Endothelial cell of umbilical vein (primary cell): ENCODE results near the gene PLA2R1. TPM values are rescaled to one million over a fixed set of nuclear protein-coding genes. Genes with fewer than 3 reads are reported as not detected.
A peak's percentile ranks its signal among the peaks of the same experiment; 100 is the strongest.

ENCODE experiments used
- BruUV-seq: library from RNA; stranded (reverse); fragments of 400-500 nt; replicated peaks from 2 replicates; lab custom pipeline; 2021; lab: Mats Ljungman, UMichigan
- CTCF ChIA-PET: fragments of 300-600, 350-600 bp; sonication (Branson Sonifier 250); formaldehyde crosslinking; loops from one replicate; lab custom pipeline; 2021; ENCODE audit warnings: antibody characterized with exemption, inconsistent platforms; lab: Charles Lee
- POLR2A ChIA-PET: fragments of 300-600, 350-600 bp; sonication (Branson Sonifier 250); formaldehyde crosslinking; loops from one replicate; lab custom pipeline; 2021; ENCODE audit warnings: antibody characterized with exemption, inconsistent platforms; lab: Charles Lee
- DNase-seq: peaks from one replicate; pipeline ENCODE4 v3.0.0-alpha.2; 2011; ENCODE audit warnings: low read depth, low spot score
- FAIRE-seq: peaks from 2 replicates; lab custom pipeline; 2011; peaks lifted over from hg19 to GRCh38; lab: Jason Lieb, UNC
- H2AFZ ChIP-seq: 2 replicates; pipeline ENCODE4 v1.6.0; 2012; ENCODE audit warnings: low read depth, low read length, control low read depth, inconsistent platforms
- H3K27ac ChIP-seq: 2 replicates; pipeline ENCODE4 v1.5.1; 2011; ENCODE audit warnings: low read depth, mild to moderate bottlenecking, control low read depth, low read length, moderate library complexity; ENCODE audit not compliant: insufficient read depth
- H3K27me3 ChIP-seq, 2 experiments: 2 replicates each; pipeline versions ENCODE4 v1.6.0 to v1.6.1; 2011; ENCODE audit warnings: low read length in 2 of 2, mixed read lengths in 1 of 2; ENCODE audit not compliant: control insufficient read depth in 2 of 2, insufficient read depth in 2 of 2
- H3K36me3 ChIP-seq, 2 experiments: 2 replicates in 1 of 2; 3 replicates in 1 of 2; pipeline ENCODE4 v1.5.1; 2011; ENCODE audit warnings: low read length in 2 of 2, mild to moderate bottlenecking in 1 of 2, moderate library complexity in 1 of 2; ENCODE audit not compliant: control insufficient read depth in 2 of 2, insufficient read depth in 2 of 2; ENCODE audit errors: extremely low read depth in 1 of 2
- H3K4me1 ChIP-seq: 3 replicates; pipeline ENCODE4 v1.5.1; 2011; ENCODE audit warnings: mild to moderate bottlenecking, low read length; ENCODE audit not compliant: control insufficient read depth, insufficient read depth; ENCODE audit errors: extremely low read depth
- H3K4me2 ChIP-seq: 2 replicates; pipeline ENCODE4 v1.6.1; 2011; ENCODE audit warnings: low read length, control low read depth, mixed read lengths; ENCODE audit not compliant: insufficient read depth
- H3K4me3 ChIP-seq, 3 experiments: fragments of 200-600 bp in 1 of 3; sonication (generic), shearing (Covaris generic) in 1 of 3; replicated peaks in 1 of 3; 2 replicates each; pipeline ENCODE4 v1.5.1; 2011 to 2016; ENCODE audit warnings: control low read depth in 3 of 3, low read length in 3 of 3, mild to moderate bottlenecking in 2 of 3, inconsistent platforms in 1 of 3, low read depth in 1 of 3, moderate library complexity in 1 of 3; ENCODE audit not compliant: insufficient read depth in 1 of 3
- H3K79me2 ChIP-seq: 2 replicates; pipeline ENCODE4 v1.6.0; 2012; ENCODE audit warnings: low read length, inconsistent platforms; ENCODE audit not compliant: control insufficient read depth, insufficient read depth
- H3K9ac ChIP-seq: replicated peaks from 2 replicates; pipeline ENCODE3; 2011; ENCODE audit warnings: low read length, control low read depth; ENCODE audit not compliant: insufficient read depth; ENCODE audit errors: extremely low read depth
- H3K9me1 ChIP-seq: replicated peaks from 3 replicates; pipeline ENCODE4 v1.6.0; 2011; ENCODE audit warnings: mild to moderate bottlenecking, low read length; ENCODE audit not compliant: control insufficient read depth, insufficient read depth; ENCODE audit errors: extremely low read depth
- H3K9me3 ChIP-seq: replicated peaks from 2 replicates; pipeline ENCODE4 v1.5.1; 2012; ENCODE audit warnings: low read length, inconsistent platforms; ENCODE audit not compliant: control insufficient read depth, insufficient read depth
- H4K20me1 ChIP-seq: replicated peaks from 2 replicates; pipeline ENCODE3; 2011; ENCODE audit warnings: mild to moderate bottlenecking, low read length; ENCODE audit not compliant: control insufficient read depth, insufficient read depth; ENCODE audit errors: extremely low read depth
- EZH2 ChIP-seq: IDR thresholded peaks from 2 replicates; pipeline ENCODE4 v1.6.1; 2012; ENCODE audit warnings: borderline replicate concordance, low read depth, mild to moderate bottlenecking, moderate library complexity, low read length, inconsistent platforms; ENCODE audit not compliant: severe bottlenecking
- GATA2 ChIP-seq: IDR thresholded peaks from 2 replicates; pipeline ENCODE4 v1.7.0; 2011; ENCODE audit warnings: low read depth, mild to moderate bottlenecking, moderate library complexity, mixed read lengths, low read length; ENCODE audit not compliant: insufficient read length, insufficient read depth
- POLR2A ChIP-seq: IDR thresholded peaks from 2 replicates; pipeline ENCODE4 v1.6.1; 2012; ENCODE audit warnings: low read depth, mild to moderate bottlenecking, control low read depth, low read length
- dilution Hi-C: fragments of 300-500 bp; cut with MboI; formaldehyde crosslinking; loops from one replicate; pipeline ENCODE4 v1.15.0; 2019; ENCODE audit warnings: low sequenced_read_pairs; ENCODE audit not compliant: extremely low pct_ligation_motif_present
- intact Hi-C: fragments of 100-400 bp; cut with micrococcal nuclease; formaldehyde crosslinking; loops from one replicate; pipeline ENCODE4 v1.10.0; 2022
- polyA plus RNA-seq, 4 experiments: library from polyadenylated mRNA; depleted of rRNA in 3 of 4; stranded (reverse) in 3 of 4; unstranded in 1 of 4; fragments of >200 nt; gene quantifications; 2 replicates each; pipeline versions ENCODE4 v1.2.1 to v1.2.3, GENCODE V29; 2011 to 2012; ENCODE audit warnings: missing spikeins in 1 of 4
- total RNA-seq: library from RNA; stranded (reverse); gene quantifications from 2 replicates; pipeline ENCODE4 v1.2.3, GENCODE V29; 2021
- TF ChIP-seq, protein P1 (sequence below), 2 donors: IDR thresholded peaks; 1 replicate in 1 of 2; 2 replicates in 1 of 2; pipeline ENCODE4 v1.5.1; 2011; ENCODE audit warnings: low read length in 2 of 2, mild to moderate bottlenecking in 2 of 2, moderate library complexity in 2 of 2, control low read depth in 1 of 2, inconsistent platforms in 1 of 2, low read depth in 1 of 2; ENCODE audit not compliant: insufficient read depth in 1 of 2; ENCODE audit errors: extremely low read depth in 1 of 2

PLA2R1 gene
- total and polyA plus RNA-seq, 2 donors (not counting 3 experiments of a cell fraction or from before 2014, with no cell fraction given) = 6.9 to 14.4 TPM

DNA sequence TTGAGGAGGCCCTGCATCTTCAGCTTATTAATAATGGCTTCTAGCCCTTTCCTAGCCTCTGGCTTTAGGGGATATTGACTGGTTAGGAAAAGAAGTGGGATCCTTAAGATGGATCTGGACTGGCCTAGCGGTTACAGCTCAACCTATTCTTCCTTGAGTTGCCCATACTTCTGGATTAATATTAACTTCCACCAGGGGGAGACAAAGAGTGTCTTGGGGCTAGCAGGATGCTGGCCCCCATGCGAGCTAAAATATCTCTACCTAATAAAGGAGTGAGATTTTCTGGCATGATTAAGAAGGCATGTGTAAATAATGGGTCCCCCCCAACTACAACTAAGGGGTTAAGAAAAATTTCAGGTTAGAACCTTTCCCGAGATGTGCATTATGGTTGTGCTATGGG lies 23.2 kb upstream of the PLA2R1 start:
- CTCF ChIA-PET = interaction anchor here (1.3 kb wide), 2 partner anchors 9 to 909 kb away, joined by 3 to 4 read pairs; no protein-coding TSS in a partner anchor
- no TSS peak for BruUV-seq
- H3K79me2 ChIP-seq = no peaks in the 10 kb centered on the region
- POLR2A ChIA-PET = interaction anchor here (0.6 kb wide), 1 partner anchor 14 kb away, joined by 6 read pairs; no protein-coding TSS in a partner anchor
- H3K9me3 ChIP-seq = peaks cover 11% of the 10 kb centered on the region
- FAIRE-seq (no peak), DNase-seq (no peak)
- no peak overlapping the region for H3K4me3 ChIP-seq
- no peaks in the 10 kb centered on the region for H4K20me1 ChIP-seq
- intact Hi-C loops = loop anchor here (5.0 kb wide), 1 partner anchor 1187 kb away; no protein-coding TSS in a partner anchor
- no peak overlapping the region for H3K9ac ChIP-seq
- H2AFZ ChIP-seq = no peak overlapping the region
- H3K4me2 ChIP-seq = no peak overlapping the region
- H3K27me3 ChIP-seq = no peaks in the 10 kb centered on the region
- no peak overlapping the region for H3K27ac ChIP-seq
- no peaks in the 10 kb centered on the region for H3K36me3 ChIP-seq
- TF ChIP-seq POLR2A = no peak
- TF ChIP-seq GATA2 = no peak
- no peak for TF ChIP-seq EZH2
- TF ChIP-seq, protein P1, sequence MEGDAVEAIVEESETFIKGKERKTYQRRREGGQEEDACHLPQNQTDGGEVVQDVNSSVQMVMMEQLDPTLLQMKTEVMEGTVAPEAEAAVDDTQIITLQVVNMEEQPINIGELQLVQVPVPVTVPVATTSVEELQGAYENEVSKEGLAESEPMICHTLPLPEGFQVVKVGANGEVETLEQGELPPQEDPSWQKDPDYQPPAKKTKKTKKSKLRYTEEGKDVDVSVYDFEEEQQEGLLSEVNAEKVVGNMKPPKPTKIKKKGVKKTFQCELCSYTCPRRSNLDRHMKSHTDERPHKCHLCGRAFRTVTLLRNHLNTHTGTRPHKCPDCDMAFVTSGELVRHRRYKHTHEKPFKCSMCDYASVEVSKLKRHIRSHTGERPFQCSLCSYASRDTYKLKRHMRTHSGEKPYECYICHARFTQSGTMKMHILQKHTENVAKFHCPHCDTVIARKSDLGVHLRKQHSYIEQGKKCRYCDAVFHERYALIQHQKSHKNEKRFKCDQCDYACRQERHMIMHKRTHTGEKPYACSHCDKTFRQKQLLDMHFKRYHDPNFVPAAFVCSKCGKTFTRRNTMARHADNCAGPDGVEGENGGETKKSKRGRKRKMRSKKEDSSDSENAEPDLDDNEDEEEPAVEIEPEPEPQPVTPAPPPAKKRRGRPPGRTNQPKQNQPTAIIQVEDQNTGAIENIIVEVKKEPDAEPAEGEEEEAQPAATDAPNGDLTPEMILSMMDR (IDR thresholded peaks at IDR 0.05; ENCODE audit: extremely low read depth in 1 of 2, insufficient read depth in 1 of 2, low read depth in 1 of 2, low read length in 2 of 2) = peak in 1 of 2 donors; percentile 13
- dilution Hi-C loops = no loop called here
- H3K4me1 ChIP-seq = no peaks in the 10 kb centered on the region
- H3K9me1 ChIP-seq = no peaks in the 10 kb centered on the region
